AG04449 (cell line): ENCODE results near the gene ATR.
A peak's percentile ranks its signal among the peaks of the same experiment; 100 is the strongest.
"Not testable (repeated sequence)": the region's sequence is repeated elsewhere in the genome, so short reads cannot be mapped to it uniquely, and the experiment has no call there.

Experiments used
- CTCF ChIA-PET: fragments of 350-600 bp; formaldehyde crosslinking; extraction: SDS; loops from one replicate; lab custom pipeline; 2021; ENCODE audit warnings: antibody characterized with exemption; lab: Yijun Ruan, JAX
- POLR2A ChIA-PET: fragments of 400-600, 350-600 bp; formaldehyde crosslinking; extraction: SDS; loops from one replicate; lab custom pipeline; 2020; ENCODE audit warnings: antibody characterized with exemption, inconsistent platforms; lab: Yijun Ruan, JAX
- DNase-seq: peaks from one replicate; pipeline ENCODE4 v3.0.0-alpha.2; 2010; ENCODE audit warnings: low read depth, low spot score
- H3K4me3 ChIP-seq: 2 replicates; pipeline ENCODE4 v1.5.1; 2011; ENCODE audit warnings: low read depth, mild to moderate bottlenecking, control low read depth, low read length
- TF ChIP-seq, protein P1 (sequence below): IDR thresholded peaks from one replicate; pipeline ENCODE4 v1.5.1; 2011; ENCODE audit warnings: mild to moderate bottlenecking, moderate library complexity, low read length, control low read depth, inconsistent platforms; ENCODE audit not compliant: insufficient read depth; ENCODE audit errors: missing control alignments

ATR gene

GRCh38 chr3:142596726-142597088 is 18.2 kb upstream of the ATR start:
- H3K4me3 ChIP-seq: peak overlapping the region; percentile 90
- POLR2A ChIA-PET: interaction anchor here (1.5 kb wide), 1 partner anchor 18 kb away, joined by 4 read pairs; the partner anchor contains the start of gene ATR
- no peak for DNase-seq
- TF ChIP-seq, protein P1, sequence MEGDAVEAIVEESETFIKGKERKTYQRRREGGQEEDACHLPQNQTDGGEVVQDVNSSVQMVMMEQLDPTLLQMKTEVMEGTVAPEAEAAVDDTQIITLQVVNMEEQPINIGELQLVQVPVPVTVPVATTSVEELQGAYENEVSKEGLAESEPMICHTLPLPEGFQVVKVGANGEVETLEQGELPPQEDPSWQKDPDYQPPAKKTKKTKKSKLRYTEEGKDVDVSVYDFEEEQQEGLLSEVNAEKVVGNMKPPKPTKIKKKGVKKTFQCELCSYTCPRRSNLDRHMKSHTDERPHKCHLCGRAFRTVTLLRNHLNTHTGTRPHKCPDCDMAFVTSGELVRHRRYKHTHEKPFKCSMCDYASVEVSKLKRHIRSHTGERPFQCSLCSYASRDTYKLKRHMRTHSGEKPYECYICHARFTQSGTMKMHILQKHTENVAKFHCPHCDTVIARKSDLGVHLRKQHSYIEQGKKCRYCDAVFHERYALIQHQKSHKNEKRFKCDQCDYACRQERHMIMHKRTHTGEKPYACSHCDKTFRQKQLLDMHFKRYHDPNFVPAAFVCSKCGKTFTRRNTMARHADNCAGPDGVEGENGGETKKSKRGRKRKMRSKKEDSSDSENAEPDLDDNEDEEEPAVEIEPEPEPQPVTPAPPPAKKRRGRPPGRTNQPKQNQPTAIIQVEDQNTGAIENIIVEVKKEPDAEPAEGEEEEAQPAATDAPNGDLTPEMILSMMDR: no peak
- CTCF ChIA-PET: interaction anchor here (1.2 to 2.6 kb wide), 3 partner anchors 9 to 388 kb away, joined by 3 to 9 read pairs (median 7); no protein-coding TSS in a partner anchor

DNA sequence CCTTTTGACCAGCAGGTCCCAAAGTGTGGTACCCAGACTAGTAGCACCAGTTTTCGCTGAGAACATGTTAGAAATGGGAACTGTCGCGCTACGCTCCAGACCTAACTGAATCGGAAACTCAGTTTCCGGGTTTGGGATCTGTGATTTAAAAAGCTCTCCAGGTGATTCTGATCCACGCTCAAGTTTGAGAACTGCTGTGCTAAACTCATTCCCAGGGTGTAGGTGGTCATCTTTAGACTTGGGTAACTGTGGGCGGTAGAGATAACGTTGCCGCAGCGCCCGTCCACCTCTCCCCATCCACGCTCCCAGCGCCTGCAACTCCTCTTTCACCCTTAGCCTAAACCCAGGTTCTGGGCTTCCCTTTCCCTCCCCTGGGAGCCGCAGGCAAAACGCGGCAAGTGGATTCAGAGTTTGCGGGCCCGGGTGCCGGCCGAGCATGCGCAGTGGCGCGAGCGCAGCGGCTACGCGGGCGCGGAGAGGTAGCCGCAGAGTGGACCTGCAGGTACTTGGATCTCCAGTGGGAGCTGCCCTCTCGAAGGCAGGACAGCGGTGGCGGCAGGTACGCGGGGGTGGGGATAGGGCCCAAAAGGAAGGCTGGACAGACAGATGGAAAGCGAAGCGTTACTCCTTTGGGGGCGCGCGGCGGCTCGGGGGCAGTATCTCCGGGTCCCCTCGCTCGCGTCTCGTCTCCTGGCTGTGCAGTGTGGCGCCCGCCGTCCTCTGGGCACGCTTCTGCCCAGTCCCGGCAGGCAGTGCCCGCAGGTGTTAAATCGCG is 17.6 kb upstream of the ATR start, which contains the start of gene PLS1:
PLS1 (plus strand) TSS at position 443 of the 775 bp plus-strand sequence. CDS start 67,845 bp downstream, outside the sequence.
- TF ChIP-seq, protein P1: no peak
- ChIA-PET CTCF (interaction anchor here (1.7 to 2.6 kb wide), 2 partner anchors 9 to 232 kb away, joined by 7 to 9 read pairs; no protein-coding TSS in a partner anchor), POLR2A (interaction anchor here (1.8 kb wide), 1 partner anchor 18 kb away, joined by 4 read pairs; the partner anchor contains the start of gene ATR)
- peak within 1 kb of the TSS; percentile 90 for H3K4me3 ChIP-seq
- DNase-seq: no peak

GRCh38 chr3:142595581-142595950 is 17.0 kb upstream of the ATR start:
- ChIA-PET CTCF (interaction anchor here (1.6 kb wide), 1 partner anchor 233 kb away, joined by 4 read pairs; no protein-coding TSS in a partner anchor), POLR2A (interaction anchor here (1.8 kb wide), 1 partner anchor 17 kb away, joined by 4 read pairs; the partner anchor contains the start of gene ATR)
- TF ChIP-seq, protein P1: no peak
- H3K4me3 ChIP-seq: peak overlapping the region; percentile 90
- no peak for DNase-seq

DNA sequence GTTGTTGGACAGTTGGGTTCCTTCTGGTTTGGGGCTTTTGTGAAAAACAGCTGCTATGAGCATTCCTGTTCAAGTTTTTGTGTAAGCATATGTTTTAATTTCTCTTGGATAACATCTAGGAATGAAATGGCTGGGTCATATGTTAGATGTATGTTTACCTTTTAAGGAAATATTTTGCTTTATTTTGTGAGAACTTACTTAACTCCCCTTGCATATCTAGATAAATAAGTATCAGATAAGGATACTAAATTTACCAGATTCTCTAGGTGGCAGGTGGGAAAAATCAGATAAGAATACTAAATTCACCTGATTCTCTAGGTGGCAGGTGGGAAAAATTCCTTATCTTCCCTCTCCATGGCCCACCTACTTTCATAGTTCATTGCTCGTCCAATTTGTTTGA is 16.6 kb upstream of the ATR start:
- TF ChIP-seq, protein P1: no peak
- CTCF ChIA-PET: interaction anchor here (1.6 kb wide), 1 partner anchor 234 kb away, joined by 4 read pairs; no protein-coding TSS in a partner anchor
- no peak for DNase-seq
- no peak overlapping the region for H3K4me3 ChIP-seq
- POLR2A ChIA-PET: interaction anchor here (1.8 kb wide), 1 partner anchor 17 kb away, joined by 4 read pairs; the partner anchor contains the start of gene ATR

DNA sequence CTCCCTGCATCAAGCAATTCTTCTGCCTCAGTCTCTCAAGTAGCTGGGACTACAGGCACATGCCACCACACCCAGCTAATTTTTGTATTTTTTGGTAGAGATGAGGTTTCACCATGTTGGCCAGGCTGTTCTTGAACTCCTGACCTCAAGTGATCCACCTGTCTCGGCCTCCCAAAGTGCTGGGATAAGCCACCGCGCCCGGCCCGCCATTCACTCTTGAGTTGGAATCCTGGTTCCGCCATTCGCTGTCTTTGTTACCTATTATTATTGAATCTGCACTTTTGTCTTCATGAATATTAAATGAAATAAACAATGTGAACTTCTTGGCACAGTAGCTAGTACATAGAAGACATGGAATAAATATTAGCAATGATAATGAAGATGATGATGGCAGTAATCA is 13.7 kb upstream of the ATR start:
- POLR2A ChIA-PET: not testable (repeated sequence)
- CTCF ChIA-PET: interaction anchor here (0.7 to 2.2 kb wide), 5 partner anchors 10 to 407 kb away, joined by 3 to 9 read pairs (median 3); partner anchors contain the start of gene ATR

DNA sequence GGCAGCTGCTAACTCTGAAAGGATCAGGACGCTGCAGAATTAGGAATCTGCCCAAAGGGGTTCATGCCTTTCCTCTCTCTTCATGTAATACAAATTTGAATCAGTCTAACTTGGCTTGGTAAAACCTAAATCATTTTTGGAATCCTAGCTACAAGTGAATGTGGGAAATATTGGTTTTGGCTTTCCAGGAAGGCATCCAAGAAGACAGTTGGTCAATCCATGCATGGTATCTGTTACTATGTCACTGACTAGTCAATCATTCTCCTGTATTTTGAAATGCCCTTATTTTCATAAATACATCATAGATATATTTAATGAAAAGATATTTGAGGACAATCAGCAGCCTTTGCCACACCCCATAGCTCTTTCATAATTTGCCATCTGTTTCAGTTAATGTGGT is 10.2 kb upstream of the ATR start:
- H3K4me3 ChIP-seq: no peak overlapping the region
- ChIA-PET POLR2A (interaction anchor here (0.9 to 1.2 kb wide), 2 partner anchors 10 to 412 kb away, joined by 3 read pairs; partner anchors contain the start of gene ATR), CTCF (interaction anchor here (0.7 to 7.2 kb wide), 5 partner anchors 11 to 407 kb away, joined by 3 to 75 read pairs (median 11); no protein-coding TSS in a partner anchor)
- TF ChIP-seq, protein P1: no peak
- DNase-seq: no peak

More for the DNA sequence above, 13.7 kb upstream of the ATR start:
- not testable (repeated sequence) for DNase-seq, H3K4me3 ChIP-seq
